IMR-90 (cell line): Measurements from ENCODE around the gene DUSP16.

ENCODE experiments used
- BHLHE40 ChIP-seq: fragments of 150-350 bp; IDR thresholded peaks from 2 replicates; pipeline ENCODE4 v1.6.1; 2016; ENCODE audit warnings: mild to moderate bottlenecking, low read depth, low read length
- CEBPB ChIP-seq: IDR thresholded peaks from 2 replicates; pipeline ENCODE4 v1.6.1; 2012; ENCODE audit warnings: low read depth, low read length, improper control_type of control experiment
- POLR2A ChIP-seq: IDR thresholded peaks from 2 replicates; pipeline ENCODE4 v1.6.1; 2012; ENCODE audit warnings: mild to moderate bottlenecking, low read depth, low read length
- RAD21 ChIP-seq: IDR thresholded peaks from 2 replicates; pipeline ENCODE4 v1.6.1; 2012; ENCODE audit warnings: low read length, improper control_type of control experiment
- RCOR1 ChIP-seq: IDR thresholded peaks from 2 replicates; pipeline ENCODE4 v1.6.1; 2012; ENCODE audit warnings: mild to moderate bottlenecking, low read length, improper control_type of control experiment; ENCODE audit not compliant: insufficient replicate concordance
- TF ChIP-seq, protein P1 (sequence below): conservative IDR thresholded peaks from 2 replicates; pipeline ENCODE4 v1.5.1; 2012; ENCODE audit warnings: mild to moderate bottlenecking, low read depth, low read length, improper control_type of control experiment
- TF ChIP-seq, protein P2 (sequence below): fragments of 150-350 bp; IDR thresholded peaks from 2 replicates; pipeline ENCODE4 v1.6.1; 2016; ENCODE audit warnings: low read depth, mild to moderate bottlenecking, low read length, moderate library complexity, borderline replicate concordance

DNA sequence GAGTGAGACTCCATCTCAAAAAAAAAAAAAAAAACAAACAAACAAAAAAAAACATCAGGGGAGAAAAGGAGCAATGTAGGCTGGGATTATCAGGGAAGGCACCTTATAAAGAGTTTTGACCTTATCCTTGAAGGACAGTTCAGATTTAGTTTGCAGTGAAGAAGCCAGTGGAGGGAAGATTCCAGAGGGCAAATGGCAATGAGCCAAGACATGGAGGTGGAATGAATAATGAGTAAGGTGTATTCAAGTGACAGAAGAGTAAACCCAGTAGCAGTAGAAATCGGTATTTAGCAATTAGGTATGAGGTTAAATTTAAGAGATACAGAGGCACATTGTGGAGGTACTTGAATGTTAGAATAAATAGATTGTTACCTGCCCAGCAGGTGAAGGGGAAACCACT lies 2.2 kb upstream of the DUSP16 start:
- TF ChIP-seq, protein P1, sequence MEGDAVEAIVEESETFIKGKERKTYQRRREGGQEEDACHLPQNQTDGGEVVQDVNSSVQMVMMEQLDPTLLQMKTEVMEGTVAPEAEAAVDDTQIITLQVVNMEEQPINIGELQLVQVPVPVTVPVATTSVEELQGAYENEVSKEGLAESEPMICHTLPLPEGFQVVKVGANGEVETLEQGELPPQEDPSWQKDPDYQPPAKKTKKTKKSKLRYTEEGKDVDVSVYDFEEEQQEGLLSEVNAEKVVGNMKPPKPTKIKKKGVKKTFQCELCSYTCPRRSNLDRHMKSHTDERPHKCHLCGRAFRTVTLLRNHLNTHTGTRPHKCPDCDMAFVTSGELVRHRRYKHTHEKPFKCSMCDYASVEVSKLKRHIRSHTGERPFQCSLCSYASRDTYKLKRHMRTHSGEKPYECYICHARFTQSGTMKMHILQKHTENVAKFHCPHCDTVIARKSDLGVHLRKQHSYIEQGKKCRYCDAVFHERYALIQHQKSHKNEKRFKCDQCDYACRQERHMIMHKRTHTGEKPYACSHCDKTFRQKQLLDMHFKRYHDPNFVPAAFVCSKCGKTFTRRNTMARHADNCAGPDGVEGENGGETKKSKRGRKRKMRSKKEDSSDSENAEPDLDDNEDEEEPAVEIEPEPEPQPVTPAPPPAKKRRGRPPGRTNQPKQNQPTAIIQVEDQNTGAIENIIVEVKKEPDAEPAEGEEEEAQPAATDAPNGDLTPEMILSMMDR = no peak
- TF ChIP-seq RCOR1 (no peak), CEBPB (no peak), POLR2A (no peak), RAD21 (no peak), BHLHE40 (no peak)
- TF ChIP-seq, protein P2, sequence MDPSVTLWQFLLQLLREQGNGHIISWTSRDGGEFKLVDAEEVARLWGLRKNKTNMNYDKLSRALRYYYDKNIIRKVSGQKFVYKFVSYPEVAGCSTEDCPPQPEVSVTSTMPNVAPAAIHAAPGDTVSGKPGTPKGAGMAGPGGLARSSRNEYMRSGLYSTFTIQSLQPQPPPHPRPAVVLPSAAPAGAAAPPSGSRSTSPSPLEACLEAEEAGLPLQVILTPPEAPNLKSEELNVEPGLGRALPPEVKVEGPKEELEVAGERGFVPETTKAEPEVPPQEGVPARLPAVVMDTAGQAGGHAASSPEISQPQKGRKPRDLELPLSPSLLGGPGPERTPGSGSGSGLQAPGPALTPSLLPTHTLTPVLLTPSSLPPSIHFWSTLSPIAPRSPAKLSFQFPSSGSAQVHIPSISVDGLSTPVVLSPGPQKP = no peak
